Measurements from ENCODE around the gene CCDC50. TPM values are rescaled to one million over a fixed set of nuclear protein-coding genes. Genes with fewer than 3 reads are reported as not detected.
A peak's percentile ranks its signal among the peaks of the same experiment; 100 is the strongest.

Gene CCDC50
- total and polyA plus RNA-seq, 7 donors: 20.8 to 128 (median 103) TPM

DNA sequence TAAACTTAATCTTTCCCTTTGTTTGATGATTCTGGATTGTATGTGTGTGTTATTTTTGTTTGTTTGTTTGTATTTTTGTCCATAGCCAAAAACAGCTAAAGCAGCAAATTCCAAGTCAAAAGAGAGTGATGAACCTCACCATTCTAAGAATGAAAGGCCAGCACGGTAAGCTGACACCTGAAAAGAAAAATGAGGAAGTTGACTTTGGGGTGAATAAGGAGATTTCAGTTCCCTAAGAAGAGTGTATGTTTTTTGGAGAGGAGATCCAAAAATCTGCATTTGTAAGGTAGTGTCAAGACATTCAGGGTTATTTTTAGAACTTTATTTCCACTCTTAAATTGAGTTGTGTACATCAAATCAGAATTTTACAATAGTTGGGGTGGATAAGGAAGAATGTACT, 53.5 kb downstream of the CCDC50 start:
- 54 to 83% methylated on average over 1 of the region's 1 CpG for WGBS, 2 donors
- H3K27ac ChIP-seq: peak overlapping the region in 1 of 4 donors; percentile 19

DNA sequence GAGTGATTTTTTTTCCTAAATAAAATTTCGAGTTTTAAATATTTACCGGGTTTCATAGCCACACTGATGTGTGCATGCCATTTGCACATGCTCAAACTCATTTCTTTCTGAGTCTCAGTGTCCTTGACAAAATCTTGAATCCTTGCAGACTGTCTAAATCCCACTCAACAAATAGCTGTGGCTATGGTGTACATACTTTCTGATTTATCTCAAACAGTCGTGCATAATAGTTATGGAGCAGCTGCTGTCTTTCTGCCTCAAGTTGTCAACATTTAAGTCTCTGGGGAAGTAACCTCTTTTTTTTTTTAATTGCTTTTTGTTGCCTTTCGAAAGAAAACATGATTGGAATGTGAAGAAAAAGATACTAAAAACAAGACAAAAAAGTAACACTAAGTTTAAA, 53.9 kb downstream of the CCDC50 start:
- Histone ChIP-seq H3K9me3 (no peaks in the 10 kb centered on the region), H3K27me3 (no peaks in the 10 kb centered on the region), H3K27ac (peak overlapping the region in 1 of 4 donors; percentile 19), H3K4me3 (no peak overlapping the region), H3K36me3 (peaks cover 8 to 43% (median 13%) of the 10 kb centered on the region in 4 donors), H3K4me1 (peaks cover 0 to 15% (median 10%) of the 10 kb centered on the region in 4 donors)
- 74 to 81% methylated on average over 4 of the region's 4 CpGs for WGBS, 2 donors
- TF ChIP-seq, protein P1, sequence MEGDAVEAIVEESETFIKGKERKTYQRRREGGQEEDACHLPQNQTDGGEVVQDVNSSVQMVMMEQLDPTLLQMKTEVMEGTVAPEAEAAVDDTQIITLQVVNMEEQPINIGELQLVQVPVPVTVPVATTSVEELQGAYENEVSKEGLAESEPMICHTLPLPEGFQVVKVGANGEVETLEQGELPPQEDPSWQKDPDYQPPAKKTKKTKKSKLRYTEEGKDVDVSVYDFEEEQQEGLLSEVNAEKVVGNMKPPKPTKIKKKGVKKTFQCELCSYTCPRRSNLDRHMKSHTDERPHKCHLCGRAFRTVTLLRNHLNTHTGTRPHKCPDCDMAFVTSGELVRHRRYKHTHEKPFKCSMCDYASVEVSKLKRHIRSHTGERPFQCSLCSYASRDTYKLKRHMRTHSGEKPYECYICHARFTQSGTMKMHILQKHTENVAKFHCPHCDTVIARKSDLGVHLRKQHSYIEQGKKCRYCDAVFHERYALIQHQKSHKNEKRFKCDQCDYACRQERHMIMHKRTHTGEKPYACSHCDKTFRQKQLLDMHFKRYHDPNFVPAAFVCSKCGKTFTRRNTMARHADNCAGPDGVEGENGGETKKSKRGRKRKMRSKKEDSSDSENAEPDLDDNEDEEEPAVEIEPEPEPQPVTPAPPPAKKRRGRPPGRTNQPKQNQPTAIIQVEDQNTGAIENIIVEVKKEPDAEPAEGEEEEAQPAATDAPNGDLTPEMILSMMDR (IDR thresholded peaks at IDR 0.05): no peak
- TF ChIP-seq POLR2AphosphoS5 (IDR thresholded peaks at IDR 0.05) (no peak), EP300 (IDR thresholded peaks at IDR 0.05) (no peak), POLR2A (IDR thresholded peaks at IDR 0.05) (no peak)
- DNase-seq: no peak
- intact Hi-C loops (cut with DNase I): no loop called here

More for the DNA sequence above, 53.5 kb downstream of the CCDC50 start:
- Histone ChIP-seq H3K36me3 (peaks cover 8 to 43% (median 13%) of the 10 kb centered on the region in 4 donors), H3K4me3 (no peak overlapping the region), H3K4me1 (peaks cover 0 to 19% (median 15%) of the 10 kb centered on the region in 4 donors), H3K27me3 (no peaks in the 10 kb centered on the region), H3K9me3 (no peaks in the 10 kb centered on the region)
- TF ChIP-seq POLR2AphosphoS5 (IDR thresholded peaks at IDR 0.05) (no peak), POLR2A (IDR thresholded peaks at IDR 0.05) (no peak), EP300 (IDR thresholded peaks at IDR 0.05) (no peak)
- TF ChIP-seq, protein P1 (IDR thresholded peaks at IDR 0.05): no peak
- no peak for DNase-seq
- intact Hi-C loops (cut with DNase I): no loop called here

DNA sequence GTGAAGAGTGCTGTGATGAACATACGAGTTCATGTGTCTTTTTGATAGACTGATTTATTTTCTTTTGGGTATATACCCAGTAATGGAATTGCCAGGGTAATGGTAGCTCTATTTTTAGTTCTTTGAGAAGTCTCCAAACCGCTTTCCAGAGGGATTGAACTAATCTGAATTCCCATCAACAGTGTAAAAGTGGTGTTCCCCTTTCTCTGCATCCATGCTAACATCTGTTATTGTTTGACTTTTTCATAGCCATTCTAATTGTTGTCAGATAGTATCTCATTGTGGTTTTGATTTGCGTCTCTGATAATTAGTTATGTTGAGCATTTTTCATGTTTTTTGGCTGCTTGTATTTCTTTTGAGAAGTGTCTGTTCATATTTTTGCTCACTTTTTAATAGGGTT, 55.9 kb downstream of the CCDC50 start:
- 60 to 62% methylated on average over 3 of the region's 3 CpGs for WGBS, 2 donors
- H3K27me3 ChIP-seq: no peaks in the 10 kb centered on the region
- no peak for DNase-seq
- TF ChIP-seq POLR2AphosphoS5 (IDR thresholded peaks at IDR 0.05): no peak
- TF ChIP-seq EP300 (IDR thresholded peaks at IDR 0.05): no peak
- TF ChIP-seq, protein P1 (IDR thresholded peaks at IDR 0.05): no peak
- TF ChIP-seq POLR2A (IDR thresholded peaks at IDR 0.05): no peak
- intact Hi-C loops (cut with DNase I): no loop called here
- no peak overlapping the region for H3K27ac ChIP-seq
- no peaks in the 10 kb centered on the region for H3K9me3 ChIP-seq
- peaks cover 8 to 51% (median 13%) of the 10 kb centered on the region in 4 donors for H3K36me3 ChIP-seq
- no peak overlapping the region for H3K4me3 ChIP-seq
- H3K4me1 ChIP-seq: peaks cover 0 to 3% (median 0%) of the 10 kb centered on the region in 4 donors

DNA sequence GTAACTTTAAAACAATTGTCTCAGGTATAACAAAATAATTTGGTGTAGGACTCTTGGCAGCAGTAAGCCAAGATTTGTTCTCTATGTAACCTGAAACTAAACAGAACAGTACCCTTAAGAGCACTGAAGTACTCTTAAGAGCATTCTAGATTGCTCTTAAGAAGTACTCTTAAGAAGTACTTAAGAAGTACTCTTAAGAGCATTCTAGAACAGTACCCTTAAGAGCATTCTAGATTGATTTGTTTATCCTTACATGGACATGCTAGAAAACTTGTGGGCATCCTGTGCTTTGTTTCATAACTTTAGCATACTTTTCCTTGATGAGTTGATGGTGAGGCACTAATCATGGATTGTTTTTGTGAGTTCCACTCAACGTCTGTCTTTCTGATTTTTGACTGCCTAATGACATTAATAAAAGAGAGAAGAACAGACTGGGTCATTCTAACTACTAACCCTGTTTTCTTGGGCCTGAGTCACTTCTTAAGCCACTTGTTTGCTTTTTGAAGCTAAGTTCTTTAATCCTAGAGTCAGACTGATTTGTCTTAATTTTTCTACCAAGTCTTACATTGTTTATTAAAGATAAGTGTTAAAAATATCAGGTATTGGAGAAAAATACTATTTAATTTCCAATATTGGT, 58.4 kb downstream of the CCDC50 start:
- DNase-seq: no peak
- H3K36me3 ChIP-seq: peaks cover 0 to 51% (median 12%) of the 10 kb centered on the region in 4 donors
- TF ChIP-seq, protein P1 (IDR thresholded peaks at IDR 0.05): no peak
- TF ChIP-seq EP300 (IDR thresholded peaks at IDR 0.05) (no peak), POLR2AphosphoS5 (IDR thresholded peaks at IDR 0.05) (no peak), POLR2A (IDR thresholded peaks at IDR 0.05) (no peak)
- peaks cover 0 to 3% (median 0%) of the 10 kb centered on the region in 4 donors for H3K4me1 ChIP-seq
- WGBS, 2 donors: 64 to 76% methylated on average over 1 of the region's 1 CpG
- intact Hi-C loops (cut with DNase I): no loop called here
- H3K27me3 ChIP-seq: no peaks in the 10 kb centered on the region
- H3K9me3 ChIP-seq: no peaks in the 10 kb centered on the region
- H3K4me3 ChIP-seq: no peak overlapping the region
- H3K27ac ChIP-seq: no peak overlapping the region
